ENCODE measurements around the gene CHFR. TPM values are rescaled to one million over a fixed set of nuclear protein-coding genes. Genes with fewer than 3 reads are reported as not detected.
"Not testable (repeated sequence)": the region's sequence is repeated elsewhere in the genome, so short reads cannot be mapped to it uniquely, and the experiment has no call there.

The CHFR gene
- total RNA-seq = 10 to 100 TPM; 13.6 to 13.8 TPM

GRCh38 chr12:132887513-132888351, at the start of gene CHFR:
TSS of gene CHFR (minus strand) at chr12:132887605. CDS start at chr12:132887328, 277 bp downstream.
- H3K4me1 ChIP-seq = peaks cover 0 to 16% of the 10 kb centered on the region in 2 donors
- no peaks in the 10 kb centered on the region for H3K27me3 ChIP-seq
- DNase-seq (ENCODE audit: low spot score) = peak; percentile 98
- H3K4me3 ChIP-seq = peak within 1 kb of the TSS; percentile 75 to 94
- peak within 1 kb of the TSS; percentile 90 to 91 for H3K27ac ChIP-seq
- TF ChIP-seq CTCF (IDR thresholded peaks at IDR 0.05) = no peak
- no peaks in the 10 kb centered on the region for H3K9me3 ChIP-seq
- H3K36me3 ChIP-seq = no peaks in the 10 kb centered on the region

- not testable (repeated sequence) for DNase-seq (ENCODE audit: low spot score); H3K4me3 ChIP-seq; H3K27me3 ChIP-seq; H3K4me1 ChIP-seq; H3K27ac ChIP-seq
- peaks cover 28% of the 10 kb centered on the region for H3K36me3 ChIP-seq
- peaks cover 21 to 70% of the 10 kb centered on the region in 2 donors for H3K9me3 ChIP-seq
Observed at GRCh38 chr12:132936921-132937320, 49.5 kb upstream of the CHFR start.

- DNase-seq (ENCODE audit: low spot score) = no peak
- Histone ChIP-seq H3K9me3 (peaks cover 24 to 70% of the 10 kb centered on the region in 2 donors), H3K4me1 (no peaks in the 10 kb centered on the region), H3K27me3 (no peaks in the 10 kb centered on the region), H3K36me3 (peaks cover 28% of the 10 kb centered on the region), H3K4me3 (no peak overlapping the region), H3K27ac (no peak overlapping the region)
- no peak for TF ChIP-seq CTCF (IDR thresholded peaks at IDR 0.05)
Observed at GRCh38 chr12:132936163-132936562, 48.8 kb upstream of the CHFR start.

- TF ChIP-seq CTCF (IDR thresholded peaks at IDR 0.05) = no peak
- H3K4me3 ChIP-seq = no peak overlapping the region
- H3K4me1 ChIP-seq = no peaks in the 10 kb centered on the region
- H3K9me3 ChIP-seq = peaks cover 89 to 100% of the 10 kb centered on the region in 2 donors
- H3K27ac ChIP-seq = no peak overlapping the region
- H3K36me3 ChIP-seq = peaks cover 61% of the 10 kb centered on the region
- no peak for DNase-seq (ENCODE audit: low spot score)
- H3K27me3 ChIP-seq = no peaks in the 10 kb centered on the region
Observed at GRCh38 chr12:132926415-132926833, 39.0 kb upstream of the CHFR start.

- no peak overlapping the region for H3K4me3 ChIP-seq
- peaks cover 55% of the 10 kb centered on the region for H3K36me3 ChIP-seq
- H3K27ac ChIP-seq = no peak overlapping the region
- H3K27me3 ChIP-seq = no peaks in the 10 kb centered on the region
- DNase-seq (ENCODE audit: low spot score) = no peak
- no peak for TF ChIP-seq CTCF (IDR thresholded peaks at IDR 0.05)
- peaks cover 85 to 100% of the 10 kb centered on the region in 2 donors for H3K9me3 ChIP-seq
- H3K4me1 ChIP-seq = no peaks in the 10 kb centered on the region
Observed at GRCh38 chr12:132925597-132926414, 38.4 kb upstream of the CHFR start.

GRCh38 chr12:132924356-132924755, 37.0 kb upstream of the CHFR start:
- TF ChIP-seq CTCF (IDR thresholded peaks at IDR 0.05) = no peak
- H3K9me3 ChIP-seq = peaks cover 70 to 100% of the 10 kb centered on the region in 2 donors
- H3K36me3 ChIP-seq = peaks cover 41% of the 10 kb centered on the region
- no peaks in the 10 kb centered on the region for H3K4me1 ChIP-seq
- no peak overlapping the region for H3K27ac ChIP-seq
- no peak for DNase-seq (ENCODE audit: low spot score)
- no peak overlapping the region for H3K4me3 ChIP-seq
- H3K27me3 ChIP-seq = no peaks in the 10 kb centered on the region

Data from right atrium auricular region (tissue), 2 donors.